SK-N-SH treated with all-trans-retinoic acid at 6 μM for 48 hours (cell line): ENCODE data around the gene DDX53.

Experiments
- CREB5 ChIP-seq: fragments of 250-450 bp; sonication (Bioruptor Pico); IDR thresholded peaks from 2 replicates; pipeline ENCODE4 v1.5.1; 2020; ENCODE audit warnings: low read depth, mild to moderate bottlenecking, moderate library complexity
- CSDC2 ChIP-seq: fragments of 250-450 bp; sonication (Bioruptor Pico); IDR thresholded peaks from 2 replicates; pipeline ENCODE4 v1.5.0; 2020; ENCODE audit warnings: mild to moderate bottlenecking, moderate library complexity
- ESRRG ChIP-seq: fragments of 250-450 bp; sonication (Bioruptor Pico); IDR thresholded peaks from 2 replicates; pipeline ENCODE4 v1.6.1; 2021; ENCODE audit warnings: mild to moderate bottlenecking
- RARB ChIP-seq: fragments of 250-450 bp; sonication (Bioruptor Pico); IDR thresholded peaks from 2 replicates; pipeline ENCODE4 v1.8.0; 2021; ENCODE audit warnings: mild to moderate bottlenecking, moderate library complexity
- SNAI2 ChIP-seq: fragments of 250-450 bp; sonication (Bioruptor Pico); IDR thresholded peaks from 2 replicates; pipeline ENCODE4 v1.5.0; 2020; ENCODE audit warnings: mild to moderate bottlenecking, moderate library complexity
- TCF4 ChIP-seq: fragments of 250-450 bp; sonication (Bioruptor Pico); IDR thresholded peaks from 2 replicates; pipeline ENCODE4 v1.8.0; 2021; ENCODE audit warnings: mild to moderate bottlenecking, moderate library complexity, borderline replicate concordance
- ZFP30 ChIP-seq: fragments of 450-650 bp; formaldehyde crosslinking; IDR thresholded peaks from 2 replicates; pipeline ENCODE4 v1.5.0; 2022; ENCODE audit warnings: mild to moderate bottlenecking, moderate library complexity
- TF ChIP-seq, protein P1 (sequence below): fragments of 250-450 bp; sonication (Bioruptor Pico); IDR thresholded peaks from 2 replicates; pipeline ENCODE4 v1.8.0; 2020; ENCODE audit warnings: mild to moderate bottlenecking, moderate library complexity, borderline replicate concordance
- TF ChIP-seq, protein P2 (sequence below): fragments of 250-450 bp; sonication (Bioruptor Pico); IDR thresholded peaks from 2 replicates; pipeline ENCODE4 v1.5.0; 2020; ENCODE audit warnings: mild to moderate bottlenecking, moderate library complexity

GRCh38 chrX:22950269-22951266 is 49.2 kb upstream of the DDX53 start:
- TF ChIP-seq ZFP30 (CRISPR knock-in tag) (no peak), CREB5 (CRISPR knock-in tag) (no peak), ESRRG (CRISPR knock-in tag) (no peak), CSDC2 (CRISPR knock-in tag) (no peak), SNAI2 (CRISPR knock-in tag) (no peak), RARB (CRISPR knock-in tag) (no peak), TCF4 (CRISPR knock-in tag) (no peak)
- TF ChIP-seq, protein P1, sequence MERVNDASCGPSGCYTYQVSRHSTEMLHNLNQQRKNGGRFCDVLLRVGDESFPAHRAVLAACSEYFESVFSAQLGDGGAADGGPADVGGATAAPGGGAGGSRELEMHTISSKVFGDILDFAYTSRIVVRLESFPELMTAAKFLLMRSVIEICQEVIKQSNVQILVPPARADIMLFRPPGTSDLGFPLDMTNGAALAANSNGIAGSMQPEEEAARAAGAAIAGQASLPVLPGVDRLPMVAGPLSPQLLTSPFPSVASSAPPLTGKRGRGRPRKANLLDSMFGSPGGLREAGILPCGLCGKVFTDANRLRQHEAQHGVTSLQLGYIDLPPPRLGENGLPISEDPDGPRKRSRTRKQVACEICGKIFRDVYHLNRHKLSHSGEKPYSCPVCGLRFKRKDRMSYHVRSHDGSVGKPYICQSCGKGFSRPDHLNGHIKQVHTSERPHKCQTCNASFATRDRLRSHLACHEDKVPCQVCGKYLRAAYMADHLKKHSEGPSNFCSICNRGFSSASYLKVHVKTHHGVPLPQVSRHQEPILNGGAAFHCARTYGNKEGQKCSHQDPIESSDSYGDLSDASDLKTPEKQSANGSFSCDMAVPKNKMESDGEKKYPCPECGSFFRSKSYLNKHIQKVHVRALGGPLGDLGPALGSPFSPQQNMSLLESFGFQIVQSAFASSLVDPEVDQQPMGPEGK (CRISPR knock-in tag): no peak
- TF ChIP-seq, protein P2, sequence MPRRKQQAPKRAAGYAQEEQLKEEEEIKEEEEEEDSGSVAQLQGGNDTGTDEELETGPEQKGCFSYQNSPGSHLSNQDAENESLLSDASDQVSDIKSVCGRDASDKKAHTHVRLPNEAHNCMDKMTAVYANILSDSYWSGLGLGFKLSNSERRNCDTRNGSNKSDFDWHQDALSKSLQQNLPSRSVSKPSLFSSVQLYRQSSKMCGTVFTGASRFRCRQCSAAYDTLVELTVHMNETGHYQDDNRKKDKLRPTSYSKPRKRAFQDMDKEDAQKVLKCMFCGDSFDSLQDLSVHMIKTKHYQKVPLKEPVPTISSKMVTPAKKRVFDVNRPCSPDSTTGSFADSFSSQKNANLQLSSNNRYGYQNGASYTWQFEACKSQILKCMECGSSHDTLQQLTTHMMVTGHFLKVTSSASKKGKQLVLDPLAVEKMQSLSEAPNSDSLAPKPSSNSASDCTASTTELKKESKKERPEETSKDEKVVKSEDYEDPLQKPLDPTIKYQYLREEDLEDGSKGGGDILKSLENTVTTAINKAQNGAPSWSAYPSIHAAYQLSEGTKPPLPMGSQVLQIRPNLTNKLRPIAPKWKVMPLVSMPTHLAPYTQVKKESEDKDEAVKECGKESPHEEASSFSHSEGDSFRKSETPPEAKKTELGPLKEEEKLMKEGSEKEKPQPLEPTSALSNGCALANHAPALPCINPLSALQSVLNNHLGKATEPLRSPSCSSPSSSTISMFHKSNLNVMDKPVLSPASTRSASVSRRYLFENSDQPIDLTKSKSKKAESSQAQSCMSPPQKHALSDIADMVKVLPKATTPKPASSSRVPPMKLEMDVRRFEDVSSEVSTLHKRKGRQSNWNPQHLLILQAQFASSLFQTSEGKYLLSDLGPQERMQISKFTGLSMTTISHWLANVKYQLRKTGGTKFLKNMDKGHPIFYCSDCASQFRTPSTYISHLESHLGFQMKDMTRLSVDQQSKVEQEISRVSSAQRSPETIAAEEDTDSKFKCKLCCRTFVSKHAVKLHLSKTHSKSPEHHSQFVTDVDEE (CRISPR knock-in tag): no peak
